Measurements from ENCODE around the gene CAMKV. TPM values are rescaled to one million over a fixed set of nuclear protein-coding genes. Genes with fewer than 3 reads are reported as not detected.

Gene CAMKV
- polyA plus RNA-seq, 1 of the 3 experiments (the other 2 are of a cell fraction): 0.53 TPM

- ChIA-PET CTCF (interaction anchor here (0.8 kb wide), 1 partner anchor 12 kb away, joined by 4 read pairs; no protein-coding TSS in a partner anchor), POLR2A (no interaction called here)
- H3K9ac ChIP-seq: no peak overlapping the region
- no peaks in the 10 kb centered on the region for H3K9me2 ChIP-seq
- TF ChIP-seq ELF1 (IDR thresholded peaks at IDR 0.05) (no peak), MAX (IDR thresholded peaks at IDR 0.05; ENCODE audit: low read depth) (no peak), NFIC (IDR thresholded peaks at IDR 0.05; ENCODE audit: borderline replicate concordance) (no peak), ZBTB33 (IDR thresholded peaks at IDR 0.05; ENCODE audit: borderline replicate concordance, low read depth) (no peak), NRF1 (IDR thresholded peaks at IDR 0.05; ENCODE audit: low read depth, low read length) (no peak), CTCF (IDR thresholded peaks at IDR 0.05) (no peak)
- H3K27ac ChIP-seq (ENCODE audit: low read depth in 2 of 2, low read length in 1 of 2): no peak overlapping the region
- H3K4me2 ChIP-seq: no peak overlapping the region
- H4K20me1 ChIP-seq (ENCODE audit: insufficient read depth): no peaks in the 10 kb centered on the region
- H3K4me1 ChIP-seq (ENCODE audit: control insufficient read depth in 1 of 2, insufficient read depth in 2 of 2, low read depth in 1 of 2, low read length in 1 of 2): peaks cover 0 to 3% of the 10 kb centered on the region in 2 experiments; a peak in 1 of 4 replicates
- no peaks in the 10 kb centered on the region for H3F3A ChIP-seq (replicated peaks; ENCODE audit: insufficient read depth)
- no peaks in the 10 kb centered on the region for H3K9me3 ChIP-seq
- H3K79me2 ChIP-seq (ENCODE audit: insufficient read depth): no peaks in the 10 kb centered on the region
- DNase-seq: no peak
- H2AFZ ChIP-seq (ENCODE audit: low read depth): no peak overlapping the region
- WGBS (ENCODE audit: low lambda C conversion rate): 93% methylated on average over 4 of the region's 5 CpGs
- no peaks in the 10 kb centered on the region for H3K27me3 ChIP-seq (ENCODE audit: insufficient read depth)
- H3K36me3 ChIP-seq (replicated peaks in 1 of 2; ENCODE audit: control insufficient read depth in 1 of 2, insufficient read depth in 2 of 2, low read length in 1 of 2): peaks cover 0 to 2% of the 10 kb centered on the region in 2 experiments
- no peak overlapping the region for H3K4me3 ChIP-seq (ENCODE audit: low read depth in 2 of 2, low read length in 1 of 2)
These were observed 47.0 kb upstream of the CAMKV start for GRCh38 chr3:49916686-49917085.

GRCh38 chr3:49914906-49915305, 45.2 kb upstream of the CAMKV start:
- Histone ChIP-seq H2AFZ (ENCODE audit: low read depth) (no peak overlapping the region), H3K4me1 (ENCODE audit: control insufficient read depth in 1 of 2, insufficient read depth in 2 of 2, low read depth in 1 of 2, low read length in 1 of 2) (peaks cover 0 to 3% of the 10 kb centered on the region in 2 experiments; a peak in 1 of 4 replicates), H3K4me2 (no peak overlapping the region), H3F3A (replicated peaks; ENCODE audit: insufficient read depth) (no peaks in the 10 kb centered on the region), H3K27ac (ENCODE audit: low read depth in 2 of 2, low read length in 1 of 2) (no peak overlapping the region), H3K9ac (no peak overlapping the region), H3K79me2 (ENCODE audit: insufficient read depth) (no peaks in the 10 kb centered on the region), H3K27me3 (ENCODE audit: insufficient read depth) (no peaks in the 10 kb centered on the region), H3K9me2 (no peaks in the 10 kb centered on the region), H3K36me3 (replicated peaks in 1 of 2; ENCODE audit: control insufficient read depth in 1 of 2, insufficient read depth in 2 of 2, low read length in 1 of 2) (peaks cover 0 to 6% of the 10 kb centered on the region in 2 experiments), H4K20me1 (ENCODE audit: insufficient read depth) (no peaks in the 10 kb centered on the region), H3K4me3 (ENCODE audit: low read depth in 2 of 2, low read length in 1 of 2) (no peak overlapping the region), H3K9me3 (no peaks in the 10 kb centered on the region)
- CTCF ChIA-PET: interaction anchor here (1.3 kb wide), 1 partner anchor 15 kb away, joined by 3 read pairs; the partner anchor contains the start of gene MON1A
- TF ChIP-seq ELF1 (IDR thresholded peaks at IDR 0.05) (no peak), JUND (IDR thresholded peaks at IDR 0.05) (no peak), MXI1 (IDR thresholded peaks at IDR 0.05; ENCODE audit: low read depth, low read length) (no peak)
- no peak for DNase-seq
- POLR2A ChIA-PET: interaction anchor here (1.3 kb wide), 1 partner anchor 25 kb away, joined by 3 read pairs; the partner anchor contains the start of gene RBM6
- WGBS (ENCODE audit: low lambda C conversion rate): 96% methylated on average over 2 of the region's 2 CpGs
